Endothelial cell of umbilical vein (primary cell): ENCODE results near the gene RNF213. TPM values are rescaled to one million over a fixed set of nuclear protein-coding genes. Genes with fewer than 3 reads are reported as not detected.

ENCODE experiments used
- BruUV-seq: library from RNA; stranded (reverse); fragments of 400-500 nt; replicated peaks from 2 replicates; lab custom pipeline; 2021; lab: Mats Ljungman, UMichigan
- CTCF ChIA-PET: fragments of 300-600, 350-600 bp; sonication (Branson Sonifier 250); formaldehyde crosslinking; loops from one replicate; lab custom pipeline; 2021; ENCODE audit warnings: antibody characterized with exemption, inconsistent platforms; lab: Charles Lee
- POLR2A ChIA-PET: fragments of 300-600, 350-600 bp; sonication (Branson Sonifier 250); formaldehyde crosslinking; loops from one replicate; lab custom pipeline; 2021; ENCODE audit warnings: antibody characterized with exemption, inconsistent platforms; lab: Charles Lee
- DNase-seq: peaks from one replicate; pipeline ENCODE4 v3.0.0-alpha.2; 2011; ENCODE audit warnings: low read depth, low spot score
- FAIRE-seq: peaks from 2 replicates; lab custom pipeline; 2011; peaks lifted over from hg19 to GRCh38; lab: Jason Lieb, UNC
- H2AFZ ChIP-seq: 2 replicates; pipeline ENCODE4 v1.6.0; 2012; ENCODE audit warnings: low read depth, low read length, control low read depth, inconsistent platforms
- H3K27ac ChIP-seq: 2 replicates; pipeline ENCODE4 v1.5.1; 2011; ENCODE audit warnings: low read depth, mild to moderate bottlenecking, control low read depth, low read length, moderate library complexity; ENCODE audit not compliant: insufficient read depth
- H3K27me3 ChIP-seq, 2 experiments: 2 replicates each; pipeline versions ENCODE4 v1.6.0 to v1.6.1; 2011; ENCODE audit warnings: low read length in 2 of 2, mixed read lengths in 1 of 2; ENCODE audit not compliant: control insufficient read depth in 2 of 2, insufficient read depth in 2 of 2
- H3K36me3 ChIP-seq, 2 experiments: 2 replicates in 1 of 2; 3 replicates in 1 of 2; pipeline ENCODE4 v1.5.1; 2011; ENCODE audit warnings: low read length in 2 of 2, mild to moderate bottlenecking in 1 of 2, moderate library complexity in 1 of 2; ENCODE audit not compliant: control insufficient read depth in 2 of 2, insufficient read depth in 2 of 2; ENCODE audit errors: extremely low read depth in 1 of 2
- H3K4me1 ChIP-seq: 3 replicates; pipeline ENCODE4 v1.5.1; 2011; ENCODE audit warnings: mild to moderate bottlenecking, low read length; ENCODE audit not compliant: control insufficient read depth, insufficient read depth; ENCODE audit errors: extremely low read depth
- H3K4me2 ChIP-seq: 2 replicates; pipeline ENCODE4 v1.6.1; 2011; ENCODE audit warnings: low read length, control low read depth, mixed read lengths; ENCODE audit not compliant: insufficient read depth
- H3K4me3 ChIP-seq, 3 experiments: fragments of 200-600 bp in 1 of 3; sonication (generic), shearing (Covaris generic) in 1 of 3; replicated peaks in 1 of 3; 2 replicates each; pipeline ENCODE4 v1.5.1; 2011 to 2016; ENCODE audit warnings: control low read depth in 3 of 3, low read length in 3 of 3, mild to moderate bottlenecking in 2 of 3, inconsistent platforms in 1 of 3, low read depth in 1 of 3, moderate library complexity in 1 of 3; ENCODE audit not compliant: insufficient read depth in 1 of 3
- H3K79me2 ChIP-seq: 2 replicates; pipeline ENCODE4 v1.6.0; 2012; ENCODE audit warnings: low read length, inconsistent platforms; ENCODE audit not compliant: control insufficient read depth, insufficient read depth
- H3K9ac ChIP-seq: replicated peaks from 2 replicates; pipeline ENCODE3; 2011; ENCODE audit warnings: low read length, control low read depth; ENCODE audit not compliant: insufficient read depth; ENCODE audit errors: extremely low read depth
- H3K9me1 ChIP-seq: replicated peaks from 3 replicates; pipeline ENCODE4 v1.6.0; 2011; ENCODE audit warnings: mild to moderate bottlenecking, low read length; ENCODE audit not compliant: control insufficient read depth, insufficient read depth; ENCODE audit errors: extremely low read depth
- H3K9me3 ChIP-seq: replicated peaks from 2 replicates; pipeline ENCODE4 v1.5.1; 2012; ENCODE audit warnings: low read length, inconsistent platforms; ENCODE audit not compliant: control insufficient read depth, insufficient read depth
- H4K20me1 ChIP-seq: replicated peaks from 2 replicates; pipeline ENCODE3; 2011; ENCODE audit warnings: mild to moderate bottlenecking, low read length; ENCODE audit not compliant: control insufficient read depth, insufficient read depth; ENCODE audit errors: extremely low read depth
- EZH2 ChIP-seq: IDR thresholded peaks from 2 replicates; pipeline ENCODE4 v1.6.1; 2012; ENCODE audit warnings: borderline replicate concordance, low read depth, mild to moderate bottlenecking, moderate library complexity, low read length, inconsistent platforms; ENCODE audit not compliant: severe bottlenecking
- FOS ChIP-seq: IDR thresholded peaks from 2 replicates; pipeline ENCODE4 v1.6.1; 2011; ENCODE audit warnings: mild to moderate bottlenecking, low read length, moderate library complexity, borderline replicate concordance; ENCODE audit not compliant: insufficient read depth
- GATA2 ChIP-seq: IDR thresholded peaks from 2 replicates; pipeline ENCODE4 v1.7.0; 2011; ENCODE audit warnings: low read depth, mild to moderate bottlenecking, moderate library complexity, mixed read lengths, low read length; ENCODE audit not compliant: insufficient read length, insufficient read depth
- JUN ChIP-seq: IDR thresholded peaks from 2 replicates; pipeline ENCODE4 v1.6.1; 2011; ENCODE audit warnings: borderline replicate concordance, low read depth; ENCODE audit not compliant: insufficient read length, insufficient read depth
- MYC ChIP-seq: IDR thresholded peaks from one replicate; pipeline ENCODE4 v1.6.1; 2011; ENCODE audit warnings: mild to moderate bottlenecking, low read depth, low read length
- POLR2A ChIP-seq: IDR thresholded peaks from 2 replicates; pipeline ENCODE4 v1.6.1; 2012; ENCODE audit warnings: low read depth, mild to moderate bottlenecking, control low read depth, low read length
- POLR2AphosphoS5 ChIP-seq: IDR thresholded peaks from 2 replicates; pipeline ENCODE4 v1.6.1; 2012; ENCODE audit warnings: low read depth, mild to moderate bottlenecking, control low read depth, low read length, moderate library complexity; ENCODE audit not compliant: insufficient read depth
- dilution Hi-C: fragments of 300-500 bp; cut with MboI; formaldehyde crosslinking; loops from one replicate; pipeline ENCODE4 v1.15.0; 2019; ENCODE audit warnings: low sequenced_read_pairs; ENCODE audit not compliant: extremely low pct_ligation_motif_present
- intact Hi-C: fragments of 100-400 bp; cut with micrococcal nuclease; formaldehyde crosslinking; loops from one replicate; pipeline ENCODE4 v1.10.0; 2022
- polyA plus RNA-seq, 4 experiments: library from polyadenylated mRNA; depleted of rRNA in 3 of 4; stranded (reverse) in 3 of 4; unstranded in 1 of 4; fragments of >200 nt; gene quantifications; 2 replicates each; pipeline versions ENCODE4 v1.2.1 to v1.2.3, GENCODE V29; 2011 to 2012; ENCODE audit warnings: missing spikeins in 1 of 4
- total RNA-seq: library from RNA; stranded (reverse); gene quantifications from 2 replicates; pipeline ENCODE4 v1.2.3, GENCODE V29; 2021
- TF ChIP-seq, protein P1 (sequence below): IDR thresholded peaks from 2 replicates; pipeline ENCODE4 v1.6.1; 2011; ENCODE audit not compliant: insufficient read depth, insufficient read length
- TF ChIP-seq, protein P2 (sequence below), 2 donors: IDR thresholded peaks; 1 replicate in 1 of 2; 2 replicates in 1 of 2; pipeline ENCODE4 v1.5.1; 2011; ENCODE audit warnings: low read length in 2 of 2, mild to moderate bottlenecking in 2 of 2, moderate library complexity in 2 of 2, control low read depth in 1 of 2, inconsistent platforms in 1 of 2, low read depth in 1 of 2; ENCODE audit not compliant: insufficient read depth in 1 of 2; ENCODE audit errors: extremely low read depth in 1 of 2

Gene RNF213
- total and polyA plus RNA-seq, 2 donors (not counting 3 experiments of a cell fraction or from before 2014, with no cell fraction given) = 36.5 to 116 TPM

DNA sequence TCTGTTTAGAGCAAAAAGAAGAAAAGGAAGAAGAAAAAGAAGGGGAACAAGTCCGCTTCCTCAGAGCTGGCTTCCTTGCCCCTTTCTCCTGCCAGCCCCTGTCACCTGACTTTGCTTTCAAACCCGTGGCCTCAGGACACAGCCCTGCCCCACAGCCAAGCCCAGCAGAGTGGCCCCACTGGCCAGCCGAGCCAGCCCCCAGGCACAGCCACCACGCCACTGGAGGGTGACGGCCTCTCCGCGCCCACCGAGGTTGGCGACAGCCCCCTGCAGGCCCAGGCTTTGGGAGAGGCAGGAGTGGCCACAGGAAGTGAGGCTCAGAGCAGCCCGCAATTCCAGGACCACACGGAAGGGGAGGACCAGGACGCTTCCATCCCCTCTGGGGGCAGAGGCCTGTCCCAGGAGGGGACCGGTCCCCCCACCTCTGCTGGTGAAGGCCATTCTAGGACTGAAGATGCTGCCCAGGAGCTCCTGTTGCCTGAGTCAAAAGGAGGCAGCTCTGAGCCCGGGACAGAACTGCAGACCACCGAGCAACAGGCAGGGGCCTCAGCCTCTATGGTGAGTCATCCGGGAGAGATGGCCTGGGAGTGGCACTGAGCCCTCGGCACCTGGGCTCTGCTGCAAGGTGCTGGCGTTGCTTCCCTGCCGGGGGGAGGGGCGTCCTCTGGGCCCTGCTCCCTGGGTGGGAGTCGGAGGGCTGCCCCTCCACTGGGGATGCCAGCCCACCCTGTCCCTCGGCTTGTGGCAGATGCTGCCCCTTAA, 27.3 kb downstream of the RNF213 start:
- H3K4me2 ChIP-seq = no peak overlapping the region
- intact Hi-C loops (no loop called here), dilution Hi-C loops (no loop called here)
- H3K4me1 ChIP-seq = no peaks in the 10 kb centered on the region
- no peak for FAIRE-seq
- H3K27me3 ChIP-seq = no peaks in the 10 kb centered on the region
- H2AFZ ChIP-seq = no peak overlapping the region
- no peaks in the 10 kb centered on the region for H3K9me1 ChIP-seq
- H3K79me2 ChIP-seq = no peaks in the 10 kb centered on the region
- ChIA-PET CTCF (interaction anchor here (0.7 to 1.7 kb wide), 3 partner anchors 10 to 92 kb away, joined by 3 to 6 read pairs (median 3); no protein-coding TSS in a partner anchor), POLR2A (no interaction called here)
- no peak overlapping the region for H3K9ac ChIP-seq
- TF ChIP-seq POLR2AphosphoS5 = no peak
- no peak for TF ChIP-seq EZH2
- TF ChIP-seq, protein P1, sequence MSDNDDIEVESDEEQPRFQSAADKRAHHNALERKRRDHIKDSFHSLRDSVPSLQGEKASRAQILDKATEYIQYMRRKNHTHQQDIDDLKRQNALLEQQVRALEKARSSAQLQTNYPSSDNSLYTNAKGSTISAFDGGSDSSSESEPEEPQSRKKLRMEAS = no peak
- no peak for TF ChIP-seq JUN
- no peak for TF ChIP-seq MYC
- no peak for TF ChIP-seq FOS
- TF ChIP-seq, protein P2, sequence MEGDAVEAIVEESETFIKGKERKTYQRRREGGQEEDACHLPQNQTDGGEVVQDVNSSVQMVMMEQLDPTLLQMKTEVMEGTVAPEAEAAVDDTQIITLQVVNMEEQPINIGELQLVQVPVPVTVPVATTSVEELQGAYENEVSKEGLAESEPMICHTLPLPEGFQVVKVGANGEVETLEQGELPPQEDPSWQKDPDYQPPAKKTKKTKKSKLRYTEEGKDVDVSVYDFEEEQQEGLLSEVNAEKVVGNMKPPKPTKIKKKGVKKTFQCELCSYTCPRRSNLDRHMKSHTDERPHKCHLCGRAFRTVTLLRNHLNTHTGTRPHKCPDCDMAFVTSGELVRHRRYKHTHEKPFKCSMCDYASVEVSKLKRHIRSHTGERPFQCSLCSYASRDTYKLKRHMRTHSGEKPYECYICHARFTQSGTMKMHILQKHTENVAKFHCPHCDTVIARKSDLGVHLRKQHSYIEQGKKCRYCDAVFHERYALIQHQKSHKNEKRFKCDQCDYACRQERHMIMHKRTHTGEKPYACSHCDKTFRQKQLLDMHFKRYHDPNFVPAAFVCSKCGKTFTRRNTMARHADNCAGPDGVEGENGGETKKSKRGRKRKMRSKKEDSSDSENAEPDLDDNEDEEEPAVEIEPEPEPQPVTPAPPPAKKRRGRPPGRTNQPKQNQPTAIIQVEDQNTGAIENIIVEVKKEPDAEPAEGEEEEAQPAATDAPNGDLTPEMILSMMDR (IDR thresholded peaks at IDR 0.05; ENCODE audit: extremely low read depth in 1 of 2, insufficient read depth in 1 of 2, low read depth in 1 of 2, low read length in 2 of 2) = no peak
- no peak for TF ChIP-seq POLR2A
- no peak for TF ChIP-seq GATA2
- peaks cover 8 to 34% of the 10 kb centered on the region in 2 experiments for H3K36me3 ChIP-seq
- no peak overlapping the region for H3K4me3 ChIP-seq
- no peaks in the 10 kb centered on the region for H3K9me3 ChIP-seq
- H4K20me1 ChIP-seq = no peaks in the 10 kb centered on the region
- no peak overlapping the region for H3K27ac ChIP-seq
- DNase-seq = no peak
- TSS peak; percentile 36 for BruUV-seq
